ENCODE data around the gene SPATC1L. TPM values are rescaled to one million over a fixed set of nuclear protein-coding genes. Genes with fewer than 3 reads are reported as not detected.
"Not testable (repeated sequence)": the region's sequence is repeated elsewhere in the genome, so short reads cannot be mapped to it uniquely, and the experiment has no call there.

The SPATC1L gene
- total RNA-seq, 1 donor from 2014 or later: 10.9 TPM

DNA sequence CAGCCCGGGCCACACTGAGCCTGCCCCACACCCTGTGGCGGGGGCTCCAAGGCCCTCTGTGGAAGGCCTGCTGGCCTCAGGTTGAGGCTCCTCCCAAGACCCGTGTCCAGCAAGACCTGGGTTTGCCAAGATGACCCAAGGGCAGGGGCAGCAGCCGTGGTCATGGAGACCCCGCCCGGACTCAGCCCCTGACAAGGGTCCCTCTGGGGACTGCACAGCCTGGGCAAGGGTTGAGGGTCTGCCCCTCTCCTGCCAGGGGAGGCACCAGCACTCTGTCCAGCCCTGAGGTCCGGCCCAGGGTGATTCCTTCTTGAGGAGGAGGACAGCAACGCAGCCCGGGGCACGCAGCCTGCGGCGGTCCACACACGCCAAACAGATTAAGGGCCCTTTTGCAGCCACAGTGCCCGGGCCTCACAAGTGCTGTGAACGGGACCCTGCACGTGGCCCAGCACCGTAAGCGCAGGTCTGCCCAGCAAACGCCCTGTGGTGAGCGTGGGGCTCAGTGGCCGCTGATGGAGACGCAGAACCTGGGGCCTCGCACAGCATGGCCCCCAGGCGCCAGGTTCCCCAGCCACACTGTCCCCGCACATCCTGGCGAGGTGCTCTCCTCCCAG is 3.4 kb downstream of the SPATC1L start:
- no peak for DNase-seq (ENCODE audit: low read depth)
- Histone ChIP-seq H3K36me3 (ENCODE audit: control insufficient read depth, insufficient read depth, low read length) (no peaks in the 10 kb centered on the region), H3K4me3 (ENCODE audit: low read depth, low read length) (no peak overlapping the region), H3K27me3 (ENCODE audit: control insufficient read depth, insufficient read depth, low read length) (no peaks in the 10 kb centered on the region)
- TF ChIP-seq, protein P1, sequence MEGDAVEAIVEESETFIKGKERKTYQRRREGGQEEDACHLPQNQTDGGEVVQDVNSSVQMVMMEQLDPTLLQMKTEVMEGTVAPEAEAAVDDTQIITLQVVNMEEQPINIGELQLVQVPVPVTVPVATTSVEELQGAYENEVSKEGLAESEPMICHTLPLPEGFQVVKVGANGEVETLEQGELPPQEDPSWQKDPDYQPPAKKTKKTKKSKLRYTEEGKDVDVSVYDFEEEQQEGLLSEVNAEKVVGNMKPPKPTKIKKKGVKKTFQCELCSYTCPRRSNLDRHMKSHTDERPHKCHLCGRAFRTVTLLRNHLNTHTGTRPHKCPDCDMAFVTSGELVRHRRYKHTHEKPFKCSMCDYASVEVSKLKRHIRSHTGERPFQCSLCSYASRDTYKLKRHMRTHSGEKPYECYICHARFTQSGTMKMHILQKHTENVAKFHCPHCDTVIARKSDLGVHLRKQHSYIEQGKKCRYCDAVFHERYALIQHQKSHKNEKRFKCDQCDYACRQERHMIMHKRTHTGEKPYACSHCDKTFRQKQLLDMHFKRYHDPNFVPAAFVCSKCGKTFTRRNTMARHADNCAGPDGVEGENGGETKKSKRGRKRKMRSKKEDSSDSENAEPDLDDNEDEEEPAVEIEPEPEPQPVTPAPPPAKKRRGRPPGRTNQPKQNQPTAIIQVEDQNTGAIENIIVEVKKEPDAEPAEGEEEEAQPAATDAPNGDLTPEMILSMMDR (IDR thresholded peaks at IDR 0.05; ENCODE audit: insufficient read depth, low read length, poor library complexity, severe bottlenecking): no peak

DNA sequence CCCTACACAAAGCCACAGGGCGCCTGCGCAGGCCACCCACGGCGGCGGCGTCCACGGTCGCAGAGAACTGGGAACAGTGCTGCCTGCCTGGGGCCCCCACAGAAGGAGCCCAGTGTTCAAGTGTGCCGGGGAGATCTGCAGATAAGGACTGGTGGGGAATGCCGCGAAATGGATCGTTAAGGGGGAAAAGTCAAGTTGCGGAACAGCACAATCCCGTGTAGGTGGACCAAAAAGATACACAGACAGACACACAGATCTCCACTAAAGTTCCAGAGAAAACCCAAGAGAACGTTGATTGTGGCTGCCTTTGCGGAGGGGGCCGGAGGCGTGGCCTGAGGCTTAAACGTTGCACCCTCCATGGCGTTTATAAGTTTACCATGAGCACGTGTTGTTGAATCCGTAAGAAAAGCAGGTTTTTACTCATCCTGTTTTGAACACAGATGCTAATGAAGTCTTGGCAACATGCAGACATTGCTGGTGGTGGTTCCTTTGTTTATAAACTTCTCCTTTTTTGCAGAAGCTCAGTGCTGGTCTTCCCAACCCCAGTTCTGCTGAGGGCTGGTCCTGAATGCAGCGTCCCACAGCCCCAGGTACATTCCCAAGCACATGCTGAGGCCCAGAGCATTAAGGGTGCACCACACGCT is 4.1 kb downstream of the SPATC1L start:
- Histone ChIP-seq H3K36me3 (ENCODE audit: control insufficient read depth, insufficient read depth, low read length) (no peaks in the 10 kb centered on the region), H3K27me3 (ENCODE audit: control insufficient read depth, insufficient read depth, low read length) (no peaks in the 10 kb centered on the region), H3K4me3 (ENCODE audit: low read depth, low read length) (no peak overlapping the region)
- no peak for DNase-seq (ENCODE audit: low read depth)
- TF ChIP-seq, protein P1 (IDR thresholded peaks at IDR 0.05; ENCODE audit: insufficient read depth, low read length, poor library complexity, severe bottlenecking): no peak

DNA sequence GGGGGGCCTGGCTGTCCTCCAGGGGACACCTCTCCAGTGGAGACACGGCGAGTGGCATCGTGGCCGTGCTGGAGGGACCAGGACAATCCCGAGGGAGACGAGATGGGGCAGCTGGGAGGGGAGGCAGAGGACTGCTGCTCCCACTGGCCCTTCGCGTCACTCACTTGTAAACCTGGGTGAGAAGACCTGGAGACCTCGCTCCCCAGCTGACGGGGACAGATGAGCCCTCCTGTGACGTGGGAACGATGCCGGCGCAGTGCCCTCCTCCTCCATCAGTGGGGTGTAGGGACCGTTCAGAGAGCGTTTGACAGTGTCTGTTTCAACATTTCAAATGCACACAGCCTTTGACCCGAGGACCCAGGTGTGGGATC is 4.6 kb downstream of the SPATC1L start:
- Histone ChIP-seq H3K4me3 (ENCODE audit: low read depth, low read length) (no peak overlapping the region), H3K27me3 (ENCODE audit: control insufficient read depth, insufficient read depth, low read length) (no peaks in the 10 kb centered on the region), H3K36me3 (ENCODE audit: control insufficient read depth, insufficient read depth, low read length) (no peaks in the 10 kb centered on the region)
- TF ChIP-seq, protein P1 (IDR thresholded peaks at IDR 0.05; ENCODE audit: insufficient read depth, low read length, poor library complexity, severe bottlenecking): no peak
- no peak for DNase-seq (ENCODE audit: low read depth)

DNA sequence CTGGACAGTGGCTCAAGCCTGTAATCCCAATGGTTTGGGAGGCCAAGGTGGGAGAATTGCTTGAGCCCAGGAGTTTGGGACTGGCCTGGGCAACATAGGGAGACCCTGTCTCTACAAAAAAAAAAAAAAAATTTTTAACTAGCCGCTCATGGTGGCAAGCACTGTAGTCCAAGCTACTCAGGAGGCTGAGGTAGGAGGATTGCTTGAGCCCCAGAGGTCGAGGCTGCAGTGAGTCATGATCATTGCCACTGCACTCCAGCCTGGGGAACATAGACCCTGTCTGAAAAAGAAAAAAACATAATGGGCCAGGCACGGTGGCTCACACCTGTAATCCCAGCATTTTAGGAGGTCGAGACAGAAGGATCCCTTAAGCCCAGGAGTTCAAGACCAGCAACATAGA is 5.3 kb downstream of the SPATC1L start:
- TF ChIP-seq, protein P1 (IDR thresholded peaks at IDR 0.05; ENCODE audit: insufficient read depth, low read length, poor library complexity, severe bottlenecking): no peak
- H3K27me3 ChIP-seq (ENCODE audit: control insufficient read depth, insufficient read depth, low read length): no peaks in the 10 kb centered on the region
- H3K36me3 ChIP-seq (ENCODE audit: control insufficient read depth, insufficient read depth, low read length): no peaks in the 10 kb centered on the region
- H3K4me3 ChIP-seq (ENCODE audit: low read depth, low read length): no peak overlapping the region
- no peak for DNase-seq (ENCODE audit: low read depth)

DNA sequence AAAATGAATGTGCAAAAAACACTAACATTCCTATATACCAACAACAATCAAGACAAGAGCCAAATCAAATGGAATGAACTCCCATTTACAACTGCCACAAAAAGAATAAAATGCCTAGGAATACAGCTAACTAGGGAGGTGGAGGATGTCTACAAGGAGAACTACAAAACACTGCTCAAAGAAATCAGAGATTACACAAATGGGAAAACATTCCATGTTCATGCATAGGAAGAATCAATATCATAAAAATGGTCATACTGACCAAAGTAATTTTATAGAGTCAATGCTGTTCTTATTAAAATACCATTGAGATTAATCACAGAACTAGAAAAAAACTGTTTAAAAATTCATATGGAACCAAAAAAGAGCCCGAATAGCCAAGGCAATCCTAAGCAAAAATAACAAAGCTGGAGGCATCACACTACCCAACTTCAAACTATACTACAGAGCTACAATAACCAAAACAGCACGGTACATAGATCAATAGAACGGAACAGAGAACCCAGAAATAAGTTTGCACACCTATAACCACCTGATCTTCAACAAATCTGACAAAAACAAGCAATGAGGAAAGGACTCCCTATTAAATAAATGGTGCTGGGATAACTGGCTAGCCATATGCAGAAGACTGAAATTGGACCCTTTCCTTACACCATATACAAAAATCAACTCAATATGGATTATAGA is 7.7 kb downstream of the SPATC1L start:
- H3K27me3 ChIP-seq (ENCODE audit: control insufficient read depth, insufficient read depth, low read length); H3K4me3 ChIP-seq (ENCODE audit: low read depth, low read length); DNase-seq (ENCODE audit: low read depth); H3K36me3 ChIP-seq (ENCODE audit: control insufficient read depth, insufficient read depth, low read length): not testable (repeated sequence)

DNA sequence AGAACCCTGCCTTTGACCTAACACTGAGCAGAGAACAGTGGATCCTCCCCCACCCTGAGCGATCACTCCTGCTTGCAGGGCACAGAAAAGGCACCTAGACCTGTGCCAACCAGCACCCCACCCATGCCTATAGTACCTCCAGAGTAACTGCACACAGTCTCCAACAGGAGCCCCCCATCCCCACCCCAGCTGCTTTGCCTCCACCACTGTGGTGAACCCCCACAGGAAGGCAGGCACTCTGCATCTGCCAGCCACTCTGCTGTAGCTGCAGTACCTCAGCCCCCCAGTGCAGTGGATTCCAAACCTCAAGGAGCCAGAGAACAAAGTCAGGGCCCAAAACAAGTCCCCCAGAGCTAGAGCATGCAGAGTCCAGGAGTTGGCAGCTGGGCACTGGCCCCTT is 10.7 kb downstream of the SPATC1L start:
- no peak for DNase-seq (ENCODE audit: low read depth)
- Histone ChIP-seq H3K4me3 (ENCODE audit: low read depth, low read length) (no peak overlapping the region), H3K27me3 (ENCODE audit: control insufficient read depth, insufficient read depth, low read length) (no peaks in the 10 kb centered on the region), H3K36me3 (ENCODE audit: control insufficient read depth, insufficient read depth, low read length) (no peaks in the 10 kb centered on the region)
- TF ChIP-seq, protein P1 (IDR thresholded peaks at IDR 0.05; ENCODE audit: insufficient read depth, low read length, poor library complexity, severe bottlenecking): no peak
